GM19099 (cell line): ENCODE measurements around the gene RRP36.

Experiments
- POLR2A ChIP-seq: IDR thresholded peaks from 3 replicates; pipeline ENCODE4 v1.6.1; 2011; ENCODE audit warnings: low read depth; ENCODE audit not compliant: insufficient read length; ENCODE audit errors: extremely low read depth

The RRP36 gene

GRCh38 chr6:42989923-42990322 is 31.5 kb upstream of the RRP36 start:
- no peak for TF ChIP-seq POLR2A

GRCh38 chr6:42993445-42993844 is 28.0 kb upstream of the RRP36 start:
- TF ChIP-seq POLR2A: no peak

GRCh38 chr6:42996513-42996912 is 24.9 kb upstream of the RRP36 start:
- no peak for TF ChIP-seq POLR2A

GRCh38 chr6:43001843-43002242 is 19.6 kb upstream of the RRP36 start:
- no peak for TF ChIP-seq POLR2A

- no peak for TF ChIP-seq POLR2A
Observed at GRCh38 chr6:43005844-43006243, 15.6 kb upstream of the RRP36 start.

- TF ChIP-seq POLR2A: no peak
Observed at GRCh38 chr6:43006251-43006650, 15.2 kb upstream of the RRP36 start.

GRCh38 chr6:43007126-43007525 is 14.3 kb upstream of the RRP36 start:
- TF ChIP-seq POLR2A: no peak

- TF ChIP-seq POLR2A: no peak
Observed at GRCh38 chr6:43009124-43009523, 12.3 kb upstream of the RRP36 start.

GRCh38 chr6:43011207-43011606 is 10.2 kb upstream of the RRP36 start:
- no peak for TF ChIP-seq POLR2A

- no peak for TF ChIP-seq POLR2A
Observed at GRCh38 chr6:43012364-43012763, 9.1 kb upstream of the RRP36 start.

GRCh38 chr6:43013097-43013842 is 8.2 kb upstream of the RRP36 start:
- no peak for TF ChIP-seq POLR2A

GRCh38 chr6:43013843-43014433 is 7.5 kb upstream of the RRP36 start, which contains the start of the genes KLHDC3 and MEA1:
Gene KLHDC3 (plus strand): TSS chr6:43014249. CDS start chr6:43017193, 2,944 bp downstream.
Gene MEA1 (minus strand): TSS chr6:43013946. CDS start chr6:43013813, 133 bp downstream.
- peak; percentile 69 for TF ChIP-seq POLR2A

- TF ChIP-seq POLR2A: no peak
Observed at GRCh38 chr6:43014434-43014909, 7.0 kb upstream of the RRP36 start.

GRCh38 chr6:43016176-43016942 is 5.1 kb upstream of the RRP36 start:
- no peak for TF ChIP-seq POLR2A

GRCh38 chr6:43016943-43017334 is 4.5 kb upstream of the RRP36 start:
- no peak for TF ChIP-seq POLR2A
